Suppressor macrophage (primary cell): ENCODE measurements around the gene SLC18A2.
"Not testable (repeated sequence)": the region's sequence is repeated elsewhere in the genome, so short reads cannot be mapped to it uniquely, and the experiment has no call there.

Source experiments
- DNase-seq, 4 experiments: peaks; one replicate each; pipeline ENCODE4 v3.0.0-alpha.2; 2020 to 2022

The SLC18A2 gene

GRCh38 chr10:117266400-117266799, 25.5 kb downstream of the SLC18A2 start:
- DNase-seq: no peak

GRCh38 chr10:117266812-117267211, 25.9 kb downstream of the SLC18A2 start:
- no peak for DNase-seq

- DNase-seq: no peak
These were observed 27.3 kb downstream of the SLC18A2 start for GRCh38 chr10:117268258-117268657.

- DNase-seq: no peak
These were observed 28.0 kb downstream of the SLC18A2 start for GRCh38 chr10:117268907-117269306.

DNA sequence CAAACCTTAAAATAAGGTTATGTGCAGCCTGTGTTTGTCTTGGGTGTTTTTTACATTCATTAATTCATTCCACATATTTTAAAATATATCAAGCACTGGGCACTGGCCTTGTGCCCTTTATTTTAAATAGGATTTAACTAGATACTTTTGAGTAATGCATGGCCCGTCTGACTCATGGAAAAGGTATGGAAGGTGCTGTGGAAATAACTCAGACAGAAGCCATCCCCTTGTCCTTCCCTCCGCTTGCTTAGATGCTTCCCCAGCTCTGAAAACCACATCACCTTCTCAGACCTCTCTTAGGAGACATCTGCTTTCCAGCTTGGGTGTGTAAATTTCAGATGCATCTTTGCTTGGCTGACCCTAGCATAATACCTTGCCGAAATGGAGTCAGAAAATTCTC, 30.5 kb downstream of the SLC18A2 start:
- DNase-seq: no peak

GRCh38 chr10:117272195-117273076, 31.5 kb downstream of the SLC18A2 start:
- no peak for DNase-seq

- DNase-seq: no peak
These were observed 33.1 kb downstream of the SLC18A2 start for GRCh38 chr10:117273980-117274379.

DNA sequence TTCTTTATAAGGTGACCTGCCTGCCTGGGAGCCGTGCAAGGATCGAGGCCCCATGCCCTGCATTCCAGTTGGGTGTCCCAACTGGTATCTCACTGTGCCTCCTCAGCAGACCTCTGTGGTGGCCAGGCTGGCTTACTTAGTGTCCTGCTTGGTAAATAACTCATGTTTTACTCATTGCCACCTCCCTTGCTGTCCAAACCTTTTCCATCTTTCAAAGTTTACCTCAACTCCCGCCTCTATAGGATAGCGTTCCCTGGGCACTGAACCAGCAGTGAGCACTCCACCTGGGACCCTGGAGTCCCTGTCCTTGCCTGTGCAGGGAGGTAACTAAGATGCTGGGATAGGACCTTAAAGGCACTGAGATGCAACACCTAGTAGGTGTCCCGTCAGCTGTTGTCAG, 33.6 kb downstream of the SLC18A2 start:
- DNase-seq: no peak

GRCh38 chr10:117275121-117275520, 34.2 kb downstream of the SLC18A2 start:
- DNase-seq: no peak

GRCh38 chr10:117277675-117278074, 36.8 kb downstream of the SLC18A2 start:
- DNase-seq: no peak

- DNase-seq: no peak
These were observed 44.0 kb downstream of the SLC18A2 start for GRCh38 chr10:117284716-117285494.

- not testable (repeated sequence) for DNase-seq
These were observed 50.0 kb downstream of the SLC18A2 start for GRCh38 chr10:117290872-117291271.

DNA sequence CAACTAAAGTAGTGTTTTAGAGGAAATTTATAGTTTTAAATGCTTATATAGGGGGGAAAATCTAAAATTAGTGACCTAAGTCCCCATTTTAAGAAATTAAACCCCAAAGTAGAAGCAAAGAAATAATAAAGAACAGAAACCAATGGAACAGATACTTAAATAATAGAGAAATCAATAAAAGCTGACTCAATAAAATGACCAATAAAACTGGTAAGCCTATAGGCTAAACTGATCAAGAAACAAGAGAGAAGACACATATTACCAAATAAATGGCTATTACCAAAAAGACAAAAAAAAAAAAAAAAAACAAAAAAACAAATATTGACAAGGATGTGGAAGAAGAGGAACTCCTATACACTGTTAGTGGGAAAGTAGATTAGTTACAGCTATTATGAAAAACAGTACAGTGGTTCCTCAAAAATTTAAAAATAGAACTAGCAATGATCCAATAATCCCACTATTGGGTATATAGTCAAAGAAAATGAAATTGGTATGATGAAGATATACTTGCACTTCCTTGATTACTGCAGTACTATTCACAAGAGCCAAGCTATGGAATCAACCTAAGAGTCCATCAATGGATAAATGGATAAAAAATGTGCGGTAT, 53.2 kb downstream of the SLC18A2 start:
- DNase-seq: peak in 2 of 4 experiments; percentile 35 to 51

GRCh38 chr10:117294735-117295134, 53.8 kb downstream of the SLC18A2 start:
- no peak for DNase-seq

DNA sequence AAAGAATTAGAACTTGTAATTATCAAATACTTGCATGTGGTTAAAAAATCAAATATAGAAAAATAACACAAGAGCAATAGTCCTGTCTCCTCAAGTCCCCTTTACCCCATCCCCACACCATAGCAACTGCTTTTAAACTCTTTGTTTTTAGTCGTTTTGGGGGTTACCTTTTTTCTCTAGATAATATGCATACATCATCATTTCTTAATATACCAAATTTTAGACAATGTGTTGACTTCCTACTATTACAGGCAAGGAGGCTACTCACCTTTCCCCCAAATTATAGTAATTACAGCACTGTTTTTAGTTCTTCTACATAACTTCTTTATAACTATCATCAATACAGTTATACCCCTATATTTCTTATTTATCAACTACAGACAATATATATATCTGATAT, 57.3 kb downstream of the SLC18A2 start:
- no peak for DNase-seq

- no peak for DNase-seq
These were observed 58.5 kb downstream of the SLC18A2 start for GRCh38 chr10:117299435-117299834.

- no peak for DNase-seq
These were observed 59.8 kb downstream of the SLC18A2 start for GRCh38 chr10:117300671-117301070.

DNA sequence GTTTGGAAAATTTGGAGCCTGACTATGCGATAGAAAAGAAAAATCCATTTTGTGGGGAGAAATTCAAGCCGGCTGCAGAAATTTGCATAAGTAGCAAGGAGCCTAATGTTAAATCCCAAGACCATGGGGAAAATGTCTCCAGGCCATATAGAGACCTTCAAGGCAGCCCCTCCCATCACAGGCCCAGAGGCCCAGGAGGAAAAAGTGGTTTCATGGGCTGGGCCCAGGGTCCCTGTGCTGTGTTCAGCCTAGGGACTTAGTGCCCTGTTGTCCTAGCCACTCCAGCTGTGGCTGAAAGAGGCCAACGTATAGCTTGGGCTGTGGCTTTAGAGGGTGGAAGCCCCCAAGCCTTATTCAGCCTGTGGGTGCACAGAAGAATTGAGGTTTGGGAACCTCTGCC, 62.5 kb downstream of the SLC18A2 start:
- not testable (repeated sequence) for DNase-seq

GRCh38 chr10:117306674-117307073, 65.8 kb downstream of the SLC18A2 start:
- DNase-seq: no peak

- DNase-seq: no peak
These were observed 70.3 kb downstream of the SLC18A2 start for GRCh38 chr10:117311261-117311660.

GRCh38 chr10:117312430-117312829, 71.5 kb downstream of the SLC18A2 start:
- DNase-seq: no peak

GRCh38 chr10:117313641-117314040, 72.7 kb downstream of the SLC18A2 start:
- no peak for DNase-seq

- no peak for DNase-seq
These were observed 75.8 kb downstream of the SLC18A2 start for GRCh38 chr10:117316701-117317100.
